Subcutaneous adipose tissue (tissue), 4 donors: ENCODE data around the gene POU3F1. TPM values are rescaled to one million over a fixed set of nuclear protein-coding genes. Genes with fewer than 3 reads are reported as not detected.

Experiments
- CTCF ChIP-seq: fragments of 450-650 bp; IDR thresholded peaks from one replicate; pipeline ENCODE4 v1.5.1; 2016; ENCODE audit warnings: low read depth, mild to moderate bottlenecking, control low read depth, antibody characterized with exemption, moderate library complexity
- total RNA-seq, 4 donors: library from RNA; depleted of rRNA; stranded (reverse); fragments of >200 nt; gene quantifications; one replicate each; pipeline ENCODE4 v1.1.0, GENCODE V29; 2016

POU3F1 gene
- total RNA-seq, 4 donors from 2014 or later: not detected

- no peak for TF ChIP-seq CTCF
Observed at GRCh38 chr1:38074302-38074677, 27.7 kb upstream of the POU3F1 start.

GRCh38 chr1:38073534-38074301, 27.1 kb upstream of the POU3F1 start:
- no peak for TF ChIP-seq CTCF

GRCh38 chr1:38072858-38073257, 26.3 kb upstream of the POU3F1 start:
- no peak for TF ChIP-seq CTCF

GRCh38 chr1:38071312-38072256, 25.0 kb upstream of the POU3F1 start:
- TF ChIP-seq CTCF: no peak

- no peak for TF ChIP-seq CTCF
Observed at GRCh38 chr1:38068980-38069340, 22.4 kb upstream of the POU3F1 start.

- no peak for TF ChIP-seq CTCF
Observed at GRCh38 chr1:38068220-38068979, 21.8 kb upstream of the POU3F1 start.
